HepG2 (cell line): Measurements from ENCODE around the gene MPST. TPM values are rescaled to one million over a fixed set of nuclear protein-coding genes. Genes with fewer than 3 reads are reported as not detected.
A peak's percentile ranks its signal among the peaks of the same experiment; 100 is the strongest.

Experiments used
- AGO2 ChIP-seq: fragments of 200-400 bp; formaldehyde crosslinking; optimal IDR thresholded peaks from 2 replicates; pipeline ENCODE3; 2017; ENCODE audit warnings: mild to moderate bottlenecking, low read depth, low read length, moderate library complexity
- CCDC6 ChIP-seq: sonication (generic); formaldehyde crosslinking; IDR thresholded peaks from 2 replicates; pipeline ENCODE4 v1.8.1; 2022; ENCODE audit warnings: mild to moderate bottlenecking, missing genetic modification reagents, moderate library complexity
- GATA4 ChIP-seq: sonication (generic); IDR thresholded peaks from 2 replicates; pipeline ENCODE4 v1.6.1; 2016; ENCODE audit warnings: antibody characterized with exemption, low read depth, borderline replicate concordance
- RBFOX2 ChIP-seq: fragments of 200-400 bp; formaldehyde crosslinking; IDR thresholded peaks from 2 replicates; pipeline ENCODE4 v1.6.1; 2017; ENCODE audit warnings: low read depth, mild to moderate bottlenecking, low read length
- SALL2 ChIP-seq: sonication (generic); formaldehyde crosslinking; IDR thresholded peaks from 2 replicates; pipeline ENCODE4 v1.8.1; 2023; ENCODE audit warnings: mild to moderate bottlenecking, missing genetic modification reagents, inconsistent platforms
- SOX5 ChIP-seq: IDR thresholded peaks from 2 replicates; pipeline ENCODE4 v1.6.1; 2016; ENCODE audit warnings: borderline replicate concordance
- SRF ChIP-seq: IDR thresholded peaks from 2 replicates; pipeline ENCODE4 v1.6.1; 2011; ENCODE audit warnings: mild to moderate bottlenecking, low read depth, low read length, moderate library complexity
- YEATS4 ChIP-seq: sonication (generic); formaldehyde crosslinking; IDR thresholded peaks from 2 replicates; pipeline ENCODE4 v1.4.0; 2020; ENCODE audit warnings: missing genetic modification reagents, borderline replicate concordance
- ZNF546 ChIP-seq: sonication (generic); formaldehyde crosslinking; conservative IDR thresholded peaks from 2 replicates; pipeline ENCODE4 v1.8.1; 2023; ENCODE audit warnings: mild to moderate bottlenecking, missing genetic modification reagents
- ZNF709 ChIP-seq: sonication (generic); formaldehyde crosslinking; IDR thresholded peaks from 2 replicates; pipeline ENCODE4 v1.5.0; 2020; ENCODE audit warnings: mild to moderate bottlenecking, missing genetic modification reagents
- polyA plus RNA-seq, 8 experiments: library from polyadenylated mRNA; depleted of rRNA in 3 of 8; stranded (reverse) in 7 of 8; unstranded in 1 of 8; fragments of >200 nt; fragmentation: Illumina TruSeq in 4 of 8; extraction: Trizol in 4 of 8; gene quantifications; 2 replicates each; pipeline versions ENCODE4 v1.2.1 to v1.2.3, GENCODE V29; 2011 to 2016; ENCODE audit warnings: low read depth in 4 of 8, missing spikeins in 1 of 8, mixed read lengths in 1 of 8; ENCODE audit not compliant: insufficient read depth in 1 of 8
- total RNA-seq, 5 experiments: library from RNA; depleted of rRNA; stranded (reverse); fragments of >200 nt; fragmentation: Illumina TruSeq; extraction: Trizol; gene quantifications; 2 replicates each; pipeline ENCODE4 v1.2.3, GENCODE V29; 2016; ENCODE audit warnings: low read depth in 1 of 5
- TF ChIP-seq, protein P1 (sequence below): sonication (generic); formaldehyde crosslinking; IDR thresholded peaks from 2 replicates; pipeline ENCODE4 v1.9.0; 2021; ENCODE audit warnings: missing genetic modification reagents, mild to moderate bottlenecking, borderline replicate concordance
- TF ChIP-seq, protein P2 (sequence below): sonication (generic); formaldehyde crosslinking; IDR thresholded peaks from 2 replicates; pipeline ENCODE4 v1.5.1; 2020; ENCODE audit warnings: mild to moderate bottlenecking, missing genetic modification reagents, borderline replicate concordance
- TF ChIP-seq, protein P3 (sequence below): sonication (generic); formaldehyde crosslinking; IDR thresholded peaks from 2 replicates; pipeline ENCODE4 v1.4.0; 2020; ENCODE audit warnings: missing genetic modification reagents, borderline replicate concordance
- TF ChIP-seq, protein P4 (sequence below): sonication (generic); formaldehyde crosslinking; conservative IDR thresholded peaks from 2 replicates; pipeline ENCODE4 v1.8.0; 2022; ENCODE audit warnings: mild to moderate bottlenecking, moderate library complexity, missing genetic modification reagents

MPST gene
- total and polyA plus RNA-seq, 2 of the 13 experiments (the other 11 are each of a cell fraction or from before 2014, with no cell fraction given), result 133 to 141 TPM

DNA sequence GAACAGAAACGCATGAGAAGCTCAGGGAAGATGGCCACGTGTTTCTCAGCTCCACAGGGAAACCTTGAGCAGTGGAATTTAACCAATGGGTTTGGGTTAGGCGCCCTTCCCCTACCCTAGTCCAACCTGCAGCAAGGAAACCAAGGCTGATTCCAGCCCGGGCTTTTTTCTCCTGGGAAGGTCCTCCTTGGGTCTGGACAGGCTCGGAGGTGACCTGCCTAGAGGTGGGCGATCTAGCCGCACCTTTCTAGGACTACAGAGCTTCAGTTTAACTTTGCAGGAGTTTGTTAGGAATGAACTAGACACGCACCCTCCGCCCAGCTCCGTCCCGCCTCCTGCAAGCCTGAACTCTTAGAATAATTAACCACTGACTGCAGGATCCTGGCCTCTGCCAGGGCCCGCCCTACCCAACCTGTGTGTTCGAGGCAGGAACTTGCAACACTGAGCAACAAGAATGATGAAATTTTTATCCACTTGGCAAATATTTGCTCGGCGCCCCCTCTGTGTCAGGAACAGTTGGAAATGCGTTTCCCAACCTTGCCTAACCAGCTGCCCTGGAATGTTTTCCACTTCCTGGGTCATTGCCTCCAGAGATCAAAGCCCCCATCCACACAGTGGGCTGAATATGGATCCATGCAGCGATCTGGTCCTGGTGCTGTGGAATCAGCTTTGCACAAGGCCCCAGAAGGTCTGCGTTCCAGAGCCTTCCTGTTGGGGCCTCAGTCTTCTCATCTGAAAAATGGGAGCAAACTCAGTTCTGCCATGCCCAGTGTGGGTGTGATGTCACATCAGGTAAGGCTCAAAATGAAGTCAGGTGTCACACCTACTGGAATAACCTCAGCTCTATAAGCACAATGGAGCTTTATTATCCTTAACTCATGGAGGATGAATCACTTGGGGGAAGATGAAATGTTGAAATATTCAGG is 13.3 kb downstream of the MPST start (continued):
- TF ChIP-seq CCDC6 (0 out of 2 replicates have a peak, but pooled peaks have one; percentile 10), YEATS4 (peak; percentile 61), SALL2 (CRISPR knock-in tag) (peak; percentile 43; the same call in 1 of the 2 replicates), GATA4 (peak; percentile 95), AGO2 (no peak), ZNF546 (CRISPR knock-in tag) (peak; percentile 88; the same call in 1 of the 2 replicates), RBFOX2 (peak; percentile 81), SOX5 (CRISPR knock-in tag) (peak; percentile 92; the same call in 1 of the 2 replicates), SRF (no peak), ZNF709 (CRISPR knock-in tag) (peak; percentile 87; the same call in 1 of the 2 replicates)
- TF ChIP-seq, protein P1, sequence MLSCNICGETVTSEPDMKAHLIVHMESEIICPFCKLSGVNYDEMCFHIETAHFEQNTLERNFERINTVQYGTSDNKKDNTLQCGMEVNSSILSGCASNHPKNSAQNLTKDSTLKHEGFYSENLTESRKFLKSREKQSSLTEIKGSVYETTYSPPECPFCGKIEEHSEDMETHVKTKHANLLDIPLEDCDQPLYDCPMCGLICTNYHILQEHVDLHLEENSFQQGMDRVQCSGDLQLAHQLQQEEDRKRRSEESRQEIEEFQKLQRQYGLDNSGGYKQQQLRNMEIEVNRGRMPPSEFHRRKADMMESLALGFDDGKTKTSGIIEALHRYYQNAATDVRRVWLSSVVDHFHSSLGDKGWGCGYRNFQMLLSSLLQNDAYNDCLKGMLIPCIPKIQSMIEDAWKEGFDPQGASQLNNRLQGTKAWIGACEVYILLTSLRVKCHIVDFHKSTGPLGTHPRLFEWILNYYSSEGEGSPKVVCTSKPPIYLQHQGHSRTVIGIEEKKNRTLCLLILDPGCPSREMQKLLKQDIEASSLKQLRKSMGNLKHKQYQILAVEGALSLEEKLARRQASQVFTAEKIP (CRISPR knock-in tag), result peak; percentile 91; the same call in 1 of the 2 replicates
- TF ChIP-seq, protein P2, sequence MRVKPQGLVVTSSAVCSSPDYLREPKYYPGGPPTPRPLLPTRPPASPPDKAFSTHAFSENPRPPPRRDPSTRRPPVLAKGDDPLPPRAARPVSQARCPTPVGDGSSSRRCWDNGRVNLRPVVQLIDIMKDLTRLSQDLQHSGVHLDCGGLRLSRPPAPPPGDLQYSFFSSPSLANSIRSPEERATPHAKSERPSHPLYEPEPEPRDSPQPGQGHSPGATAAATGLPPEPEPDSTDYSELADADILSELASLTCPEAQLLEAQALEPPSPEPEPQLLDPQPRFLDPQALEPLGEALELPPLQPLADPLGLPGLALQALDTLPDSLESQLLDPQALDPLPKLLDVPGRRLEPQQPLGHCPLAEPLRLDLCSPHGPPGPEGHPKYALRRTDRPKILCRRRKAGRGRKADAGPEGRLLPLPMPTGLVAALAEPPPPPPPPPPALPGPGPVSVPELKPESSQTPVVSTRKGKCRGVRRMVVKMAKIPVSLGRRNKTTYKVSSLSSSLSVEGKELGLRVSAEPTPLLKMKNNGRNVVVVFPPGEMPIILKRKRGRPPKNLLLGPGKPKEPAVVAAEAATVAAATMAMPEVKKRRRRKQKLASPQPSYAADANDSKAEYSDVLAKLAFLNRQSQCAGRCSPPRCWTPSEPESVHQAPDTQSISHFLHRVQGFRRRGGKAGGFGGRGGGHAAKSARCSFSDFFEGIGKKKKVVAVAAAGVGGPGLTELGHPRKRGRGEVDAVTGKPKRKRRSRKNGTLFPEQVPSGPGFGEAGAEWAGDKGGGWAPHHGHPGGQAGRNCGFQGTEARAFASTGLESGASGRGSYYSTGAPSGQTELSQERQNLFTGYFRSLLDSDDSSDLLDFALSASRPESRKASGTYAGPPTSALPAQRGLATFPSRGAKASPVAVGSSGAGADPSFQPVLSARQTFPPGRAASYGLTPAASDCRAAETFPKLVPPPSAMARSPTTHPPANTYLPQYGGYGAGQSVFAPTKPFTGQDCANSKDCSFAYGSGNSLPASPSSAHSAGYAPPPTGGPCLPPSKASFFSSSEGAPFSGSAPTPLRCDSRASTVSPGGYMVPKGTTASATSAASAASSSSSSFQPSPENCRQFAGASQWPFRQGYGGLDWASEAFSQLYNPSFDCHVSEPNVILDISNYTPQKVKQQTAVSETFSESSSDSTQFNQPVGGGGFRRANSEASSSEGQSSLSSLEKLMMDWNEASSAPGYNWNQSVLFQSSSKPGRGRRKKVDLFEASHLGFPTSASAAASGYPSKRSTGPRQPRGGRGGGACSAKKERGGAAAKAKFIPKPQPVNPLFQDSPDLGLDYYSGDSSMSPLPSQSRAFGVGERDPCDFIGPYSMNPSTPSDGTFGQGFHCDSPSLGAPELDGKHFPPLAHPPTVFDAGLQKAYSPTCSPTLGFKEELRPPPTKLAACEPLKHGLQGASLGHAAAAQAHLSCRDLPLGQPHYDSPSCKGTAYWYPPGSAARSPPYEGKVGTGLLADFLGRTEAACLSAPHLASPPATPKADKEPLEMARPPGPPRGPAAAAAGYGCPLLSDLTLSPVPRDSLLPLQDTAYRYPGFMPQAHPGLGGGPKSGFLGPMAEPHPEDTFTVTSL (CRISPR knock-in tag), result peak; percentile 93; the same call in 1 of the 2 replicates
- TF ChIP-seq, protein P3, sequence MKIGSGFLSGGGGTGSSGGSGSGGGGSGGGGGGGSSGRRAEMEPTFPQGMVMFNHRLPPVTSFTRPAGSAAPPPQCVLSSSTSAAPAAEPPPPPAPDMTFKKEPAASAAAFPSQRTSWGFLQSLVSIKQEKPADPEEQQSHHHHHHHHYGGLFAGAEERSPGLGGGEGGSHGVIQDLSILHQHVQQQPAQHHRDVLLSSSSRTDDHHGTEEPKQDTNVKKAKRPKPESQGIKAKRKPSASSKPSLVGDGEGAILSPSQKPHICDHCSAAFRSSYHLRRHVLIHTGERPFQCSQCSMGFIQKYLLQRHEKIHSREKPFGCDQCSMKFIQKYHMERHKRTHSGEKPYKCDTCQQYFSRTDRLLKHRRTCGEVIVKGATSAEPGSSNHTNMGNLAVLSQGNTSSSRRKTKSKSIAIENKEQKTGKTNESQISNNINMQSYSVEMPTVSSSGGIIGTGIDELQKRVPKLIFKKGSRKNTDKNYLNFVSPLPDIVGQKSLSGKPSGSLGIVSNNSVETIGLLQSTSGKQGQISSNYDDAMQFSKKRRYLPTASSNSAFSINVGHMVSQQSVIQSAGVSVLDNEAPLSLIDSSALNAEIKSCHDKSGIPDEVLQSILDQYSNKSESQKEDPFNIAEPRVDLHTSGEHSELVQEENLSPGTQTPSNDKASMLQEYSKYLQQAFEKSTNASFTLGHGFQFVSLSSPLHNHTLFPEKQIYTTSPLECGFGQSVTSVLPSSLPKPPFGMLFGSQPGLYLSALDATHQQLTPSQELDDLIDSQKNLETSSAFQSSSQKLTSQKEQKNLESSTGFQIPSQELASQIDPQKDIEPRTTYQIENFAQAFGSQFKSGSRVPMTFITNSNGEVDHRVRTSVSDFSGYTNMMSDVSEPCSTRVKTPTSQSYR (CRISPR knock-in tag), result peak; percentile 81
- TF ChIP-seq, protein P4, sequence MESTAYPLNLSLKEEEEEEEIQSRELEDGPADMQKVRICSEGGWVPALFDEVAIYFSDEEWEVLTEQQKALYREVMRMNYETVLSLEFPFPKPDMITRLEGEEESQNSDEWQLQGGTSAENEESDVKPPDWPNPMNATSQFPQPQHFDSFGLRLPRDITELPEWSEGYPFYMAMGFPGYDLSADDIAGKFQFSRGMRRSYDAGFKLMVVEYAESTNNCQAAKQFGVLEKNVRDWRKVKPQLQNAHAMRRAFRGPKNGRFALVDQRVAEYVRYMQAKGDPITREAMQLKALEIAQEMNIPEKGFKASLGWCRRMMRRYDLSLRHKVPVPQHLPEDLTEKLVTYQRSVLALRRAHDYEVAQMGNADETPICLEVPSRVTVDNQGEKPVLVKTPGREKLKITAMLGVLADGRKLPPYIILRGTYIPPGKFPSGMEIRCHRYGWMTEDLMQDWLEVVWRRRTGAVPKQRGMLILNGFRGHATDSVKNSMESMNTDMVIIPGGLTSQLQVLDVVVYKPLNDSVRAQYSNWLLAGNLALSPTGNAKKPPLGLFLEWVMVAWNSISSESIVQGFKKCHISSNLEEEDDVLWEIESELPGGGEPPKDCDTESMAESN (CRISPR knock-in tag), result peak; percentile 86
